GM19455 (cell line): ENCODE results near the gene DRAXIN.

Experiments used
- ATAC-seq: cut with Tn5 transposase; IDR thresholded peaks from one replicate; pipeline ENCODE4 v1.9.1; 2021; ENCODE audit not compliant: unreplicated experiment

The DRAXIN gene

DNA sequence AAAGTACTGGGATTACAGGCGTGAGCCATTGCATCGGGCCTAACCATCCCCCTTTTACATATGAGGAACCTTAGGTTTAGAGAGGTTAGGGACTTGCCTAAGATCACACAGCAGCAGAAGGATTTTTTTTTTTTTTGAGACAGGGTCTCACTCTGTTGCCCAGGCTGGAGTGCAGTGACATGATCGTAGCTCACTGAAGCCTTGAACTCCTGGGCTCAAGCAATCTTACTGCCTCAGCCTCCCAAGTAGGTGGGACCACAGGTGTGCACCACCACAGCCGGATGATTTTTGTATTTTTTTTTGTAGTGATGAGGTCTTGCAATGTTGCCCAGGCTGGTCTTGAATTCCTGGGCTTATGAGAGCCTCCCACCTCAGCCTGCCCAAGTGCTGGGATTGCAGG, 68.3 kb downstream of the DRAXIN start:
- ATAC-seq = no peak

DNA sequence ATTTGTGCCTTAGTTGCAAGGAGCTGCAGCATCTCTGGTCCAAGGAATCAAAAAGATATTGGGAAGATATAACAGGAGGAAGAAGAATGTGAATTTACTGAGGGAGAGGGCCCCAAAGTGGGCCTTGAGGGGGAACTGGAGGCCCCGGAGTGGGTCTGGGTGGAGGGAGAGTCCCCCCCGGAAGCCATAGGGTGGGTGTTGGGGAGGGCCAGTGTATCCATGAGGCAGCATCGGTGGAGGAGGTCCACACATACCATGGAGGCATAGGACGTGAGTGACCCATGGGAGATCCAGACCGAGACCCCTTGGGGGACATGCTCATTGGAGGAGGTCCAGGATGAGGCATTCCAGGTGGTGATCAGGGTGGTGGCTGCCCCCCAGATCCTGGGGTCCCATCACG, 69.8 kb downstream of the DRAXIN start:
- no peak for ATAC-seq

DNA sequence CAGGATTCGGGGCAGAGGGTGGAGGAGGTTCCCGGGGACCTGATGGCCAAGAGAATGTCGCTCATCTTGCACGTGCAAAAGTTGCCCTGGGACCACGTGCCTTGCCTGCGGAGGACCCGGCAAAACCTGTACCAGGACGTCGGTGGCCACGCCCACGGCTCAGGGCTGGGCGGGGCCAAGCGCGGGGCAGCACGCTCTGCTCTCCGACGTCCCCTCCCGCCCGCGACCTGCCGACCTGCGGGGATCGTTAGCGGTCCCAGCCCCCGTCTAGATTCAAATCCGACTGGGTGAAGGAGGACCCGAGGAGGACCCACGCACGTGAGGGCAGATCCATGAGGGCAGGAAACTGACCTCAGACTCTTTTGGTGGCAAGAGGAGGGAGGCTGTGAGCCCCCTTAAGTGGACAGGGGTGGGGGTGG, 70.5 kb downstream of the DRAXIN start, which contains the start of gene C1orf167:
Gene C1orf167 (plus strand): TSS at position 206 of the 419 bp plus-strand sequence. CDS start 2,208 bp downstream, outside the sequence.
- no peak for ATAC-seq

GRCh38 chr1:11764115-11764514, 72.6 kb downstream of the DRAXIN start:
- ATAC-seq = no peak

GRCh38 chr1:11764519-11764918, 73.0 kb downstream of the DRAXIN start:
- ATAC-seq = no peak

- ATAC-seq = no peak
Measured at GRCh38 chr1:11765661-11766428, 74.3 kb downstream of the DRAXIN start.

DNA sequence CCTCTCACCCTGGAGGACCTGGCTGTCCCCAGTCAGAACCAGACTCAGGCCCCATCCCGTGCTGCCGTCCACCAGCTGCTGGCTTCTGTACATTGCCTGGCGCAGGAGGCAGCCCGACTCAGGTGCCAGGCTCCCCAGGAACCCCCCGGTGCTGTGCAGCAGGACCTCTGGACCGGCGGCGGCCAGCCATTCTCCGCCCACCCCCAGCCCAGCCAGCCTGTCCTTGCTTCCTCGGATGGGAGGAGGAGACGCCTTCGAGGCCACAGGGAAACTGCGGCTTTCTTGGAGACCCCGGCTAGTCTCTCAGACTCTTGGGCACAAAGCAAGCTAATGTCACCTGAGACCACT, 74.9 kb downstream of the DRAXIN start:
- no peak for ATAC-seq

- no peak for ATAC-seq
Measured at GRCh38 chr1:11767922-11768704, 76.6 kb downstream of the DRAXIN start.

DNA sequence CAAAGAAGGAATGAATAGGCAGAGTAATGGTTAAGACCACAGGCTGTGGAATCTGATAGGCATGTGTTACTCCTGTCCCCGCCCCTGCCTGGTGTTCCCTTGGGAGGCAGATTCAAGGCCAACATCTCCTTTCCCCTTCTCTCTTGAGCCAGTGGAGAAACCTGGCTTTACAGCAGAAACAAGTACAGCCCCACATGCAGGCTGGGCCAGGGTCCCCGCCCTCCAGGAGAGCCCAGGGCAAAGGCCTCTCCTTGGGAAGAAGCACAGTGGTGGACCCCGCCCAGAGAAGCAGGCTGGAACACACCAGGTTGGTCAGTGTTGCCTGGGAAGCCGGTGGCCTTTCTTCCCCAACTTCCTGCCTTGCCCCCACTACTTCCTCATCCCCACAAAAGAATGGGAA, 77.3 kb downstream of the DRAXIN start:
- no peak for ATAC-seq

GRCh38 chr1:11769274-11769673, 77.8 kb downstream of the DRAXIN start:
- no peak for ATAC-seq

GRCh38 chr1:11770011-11770410, 78.5 kb downstream of the DRAXIN start:
- ATAC-seq = no peak

- no peak for ATAC-seq
Measured at GRCh38 chr1:11771481-11772043, 80.1 kb downstream of the DRAXIN start.

DNA sequence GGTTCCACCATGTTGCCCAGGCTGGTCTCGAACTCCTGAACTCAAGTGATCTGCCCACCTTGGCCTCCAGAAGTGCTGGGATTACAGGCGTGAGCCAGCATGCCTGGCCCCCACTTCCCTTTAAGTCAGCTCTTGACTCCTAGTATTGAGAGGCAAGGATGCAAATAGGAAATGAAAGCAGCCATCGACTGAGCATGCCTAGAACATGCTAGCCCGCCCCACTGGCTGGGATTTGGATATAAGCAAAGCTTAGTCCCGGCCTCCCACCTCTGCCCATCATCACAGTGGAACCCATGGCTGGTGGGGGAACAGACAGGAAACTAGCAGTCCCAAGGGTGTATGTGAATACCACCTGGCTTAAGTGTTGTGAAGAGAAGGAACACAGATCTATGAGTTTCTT, 80.9 kb downstream of the DRAXIN start:
- no peak for ATAC-seq

- ATAC-seq = no peak
Measured at GRCh38 chr1:11774753-11775152, 83.2 kb downstream of the DRAXIN start.
